Smooth muscle cell (in vitro differentiated cells): ENCODE results near the gene TPCN2. TPM values are rescaled to one million over a fixed set of nuclear protein-coding genes. Genes with fewer than 3 reads are reported as not detected.

ENCODE experiments used
- DNase-seq: peaks from one replicate; lab custom pipeline; 2025; ENCODE audit not compliant: unreplicated experiment; lab: John Stamatoyannopoulos, UW
- H2AFZ ChIP-seq: fragments of 200-600 bp; sonication (generic); 2 replicates; pipeline ENCODE4 v1.6.0; 2016; ENCODE audit warnings: antibody characterized with exemption, low read depth, mild to moderate bottlenecking
- H3F3A ChIP-seq: fragments of 200-600 bp; sonication (generic); 2 replicates; pipeline ENCODE4 v1.6.0; 2017; ENCODE audit warnings: antibody characterized with exemption, low read depth
- H3K27ac ChIP-seq: fragments of 200-600 bp; sonication (generic); 2 replicates; pipeline ENCODE4 v1.5.1; 2016; ENCODE audit warnings: low read depth, mild to moderate bottlenecking
- H3K27me3 ChIP-seq: fragments of 200-600 bp; sonication (generic); 2 replicates; pipeline ENCODE4 v1.6.1; 2016; ENCODE audit warnings: low read depth, mild to moderate bottlenecking
- H3K36me3 ChIP-seq: fragments of 200-600 bp; sonication (generic); 2 replicates; pipeline ENCODE4 v1.5.1; 2016; ENCODE audit warnings: low read depth
- H3K4me1 ChIP-seq: fragments of 200-600 bp; sonication (generic); 2 replicates; pipeline ENCODE4 v1.5.1; 2016; ENCODE audit warnings: low read depth
- H3K4me2 ChIP-seq: fragments of 200-600 bp; sonication (generic); 2 replicates; pipeline ENCODE4 v1.6.0; 2016; ENCODE audit warnings: mild to moderate bottlenecking
- H3K4me3 ChIP-seq: fragments of 200-600 bp; sonication (generic); 2 replicates; pipeline ENCODE4 v1.5.1; 2016; ENCODE audit warnings: mild to moderate bottlenecking
- H3K79me2 ChIP-seq: fragments of 200-600 bp; sonication (generic); 2 replicates; pipeline ENCODE4 v1.6.0; 2016; ENCODE audit warnings: low read depth, mild to moderate bottlenecking
- H3K9ac ChIP-seq: fragments of 200-600 bp; sonication (generic); 2 replicates; pipeline ENCODE4 v1.6.0; 2016; ENCODE audit warnings: low read depth
- H3K9me3 ChIP-seq: fragments of 200-600 bp; sonication (generic); replicated peaks from 2 replicates; pipeline ENCODE4 v1.5.1; 2016; ENCODE audit warnings: low read depth
- H4K20me1 ChIP-seq: fragments of 200-600 bp; sonication (generic); 2 replicates; pipeline ENCODE4 v1.6.0; 2016; ENCODE audit warnings: low read depth
- CTCF ChIP-seq: fragments of 200-600 bp; sonication (generic); IDR thresholded peaks from 2 replicates; pipeline ENCODE4 v1.5.1; 2017; ENCODE audit warnings: borderline replicate concordance, mild to moderate bottlenecking, antibody characterized with exemption; ENCODE audit not compliant: insufficient read depth, poor library complexity, severe bottlenecking
- WGBS: methylation state at CpG from one replicate; pipeline ENCODE4 v1.1.7; 2016; ENCODE audit warnings: low lambda C conversion rate; 5-methylcytosine and 5-hydroxymethylcytosine counted together
- polyA plus RNA-seq: library from polyadenylated mRNA; unstranded; fragments of >200 nt; fragmentation: Nextera tagmentation; extraction: Ambion mirVana; gene quantifications from 2 replicates; pipeline ENCODE4 v1.2.1, GENCODE V29; 2016
- total RNA-seq: library from RNA; depleted of rRNA; stranded (reverse); fragments of >200 nt; gene quantifications from 2 replicates; pipeline ENCODE4 v1.2.3, GENCODE V29; 2014

The TPCN2 gene
- total and polyA plus RNA-seq, 2 experiments from 2014 or later = 7.4 to 10.5 TPM

GRCh38 chr11:69002570-69003231, 46.0 kb upstream of the TPCN2 start:
- Histone ChIP-seq H3K9me3 (no peaks in the 10 kb centered on the region), H3K4me2 (no peak overlapping the region), H3K79me2 (no peaks in the 10 kb centered on the region), H3K27ac (no peak overlapping the region), H3K27me3 (no peaks in the 10 kb centered on the region), H3F3A (peaks cover 13% of the 10 kb centered on the region), H3K9ac (no peak overlapping the region), H3K36me3 (no peaks in the 10 kb centered on the region), H3K4me3 (no peak overlapping the region), H4K20me1 (no peaks in the 10 kb centered on the region), H2AFZ (no peak overlapping the region), H3K4me1 (no peaks in the 10 kb centered on the region)
- no peak for TF ChIP-seq CTCF
- DNase-seq = no peak
- 79% methylated on average over 13 of the region's 13 CpGs for WGBS

GRCh38 chr11:69003301-69003865, 45.3 kb upstream of the TPCN2 start:
- no peaks in the 10 kb centered on the region for H3K27me3 ChIP-seq
- 97% methylated on average over 9 of the region's 9 CpGs for WGBS
- H3K9me3 ChIP-seq = no peaks in the 10 kb centered on the region
- no peak overlapping the region for H3K4me3 ChIP-seq
- H3K4me1 ChIP-seq = peaks cover 1% of the 10 kb centered on the region
- TF ChIP-seq CTCF = no peak
- DNase-seq = no peak
- H3K4me2 ChIP-seq = no peak overlapping the region
- H2AFZ ChIP-seq = no peak overlapping the region
- H3F3A ChIP-seq = peaks cover 10% of the 10 kb centered on the region
- H3K27ac ChIP-seq = no peak overlapping the region
- no peaks in the 10 kb centered on the region for H4K20me1 ChIP-seq
- no peak overlapping the region for H3K9ac ChIP-seq
- H3K79me2 ChIP-seq = no peaks in the 10 kb centered on the region
- no peaks in the 10 kb centered on the region for H3K36me3 ChIP-seq

- H2AFZ ChIP-seq = no peak overlapping the region
- no peak overlapping the region for H3K4me3 ChIP-seq
- no peak overlapping the region for H3K27ac ChIP-seq
- 97% methylated on average over 20 of the region's 20 CpGs for WGBS
- no peak overlapping the region for H3K4me2 ChIP-seq
- H4K20me1 ChIP-seq = no peaks in the 10 kb centered on the region
- no peaks in the 10 kb centered on the region for H3K9me3 ChIP-seq
- TF ChIP-seq CTCF = no peak
- H3K9ac ChIP-seq = no peak overlapping the region
- no peak for DNase-seq
- H3K27me3 ChIP-seq = no peaks in the 10 kb centered on the region
- H3K79me2 ChIP-seq = no peaks in the 10 kb centered on the region
- H3K36me3 ChIP-seq = no peaks in the 10 kb centered on the region
- peaks cover 13% of the 10 kb centered on the region for H3F3A ChIP-seq
- peaks cover 4% of the 10 kb centered on the region for H3K4me1 ChIP-seq
Observed at GRCh38 chr11:69003866-69004367, 44.8 kb upstream of the TPCN2 start.
